H7 (cell line): Measurements from ENCODE around the gene TEX50. TPM values are rescaled to one million over a fixed set of nuclear protein-coding genes. Genes with fewer than 3 reads are reported as not detected.

Experiments used
- total RNA-seq: library from RNA; depleted of rRNA; stranded (reverse); fragments of >200 nt; shearing (Covaris generic); gene quantifications from 2 replicates; pipeline ENCODE4 v1.2.3, GENCODE V29; 2014; rRNA removed

The TEX50 gene
- total RNA-seq, 1 experiment from 2014 or later, result not detected

Other genes starting within 250 kb of the TEX50 start
- gene PRDX6, start 158.0 kb upstream of the TEX50 start, total RNA-seq, result 320 and 326 TPM in 2 replicates
- not detected in 2 replicates for gene SLC9C2, start 32.3 kb upstream of the TEX50 start, total RNA-seq
- gene ANKRD45, start 34.5 kb downstream of the TEX50 start, total RNA-seq, result 0.45 and 0.55 TPM in 2 replicates
- 13.4 and 14.0 TPM in 2 replicates for gene KLHL20, start 79.6 kb downstream of the TEX50 start, total RNA-seq
- gene DARS2, start 189.3 kb downstream of the TEX50 start, total RNA-seq, result 48.0 and 54.7 TPM in 2 replicates
- gene CENPL, start 189.5 kb downstream of the TEX50 start, total RNA-seq, result 32.8 and 33.1 TPM in 2 replicates
- gene GAS5, start 232.7 kb downstream of the TEX50 start, total RNA-seq, result 937 and 1,209 TPM in 2 replicates
- 6.1 and 10.2 TPM in 2 replicates for gene ZBTB37, start 233.0 kb downstream of the TEX50 start, total RNA-seq